SK-N-MC (cell line): ENCODE measurements around the gene KRTAP5-6.
"Not testable (repeated sequence)": the region's sequence is repeated elsewhere in the genome, so short reads cannot be mapped to it uniquely, and the experiment has no call there.

Experiments used
- EZH2 ChIP-seq: fragments of 200-600 bp; sonication (generic); IDR thresholded peaks from one replicate; pipeline ENCODE4 v1.6.1; 2017; ENCODE audit warnings: antibody characterized with exemption
- POLR2AphosphoS5 ChIP-seq: IDR thresholded peaks from 2 replicates; pipeline ENCODE4 v1.6.1; 2012; ENCODE audit warnings: mild to moderate bottlenecking, low read depth, low read length, borderline replicate concordance

GRCh38 chr11:1670457-1670856, 26.5 kb upstream of the KRTAP5-6 start:
- not testable (repeated sequence) for TF ChIP-seq EZH2, POLR2AphosphoS5
